Lower lobe of right lung (tissue), 2 donors: ENCODE results near the gene CACNA1I. TPM values are rescaled to one million over a fixed set of nuclear protein-coding genes. Genes with fewer than 3 reads are reported as not detected.

Experiments
- ATAC-seq, 2 donors: fragments of 200-7000 bp; cut with Tn5 transposase; one replicate each; pipeline ENCODE4 v1.9.1; 2020 to 2022; ENCODE audit warnings: mild to moderate bottlenecking in 2 of 2, moderate library complexity in 2 of 2
- DNase-seq: peaks from one replicate; pipeline ENCODE4 v3.0.0-alpha.2; 2020
- H3K27ac ChIP-seq: fragments of 200-600 bp; one replicate; pipeline ENCODE4 v1.8.0; 2022
- H3K27me3 ChIP-seq: fragments of 200-600 bp; one replicate; pipeline ENCODE4 v1.8.0; 2022; ENCODE audit warnings: low read depth
- H3K36me3 ChIP-seq: fragments of 200-600 bp; one replicate; pipeline ENCODE4 v1.8.0; 2022; ENCODE audit warnings: mild to moderate bottlenecking
- H3K4me1 ChIP-seq: fragments of 200-600 bp; one replicate; pipeline ENCODE4 v1.8.0; 2022
- H3K4me3 ChIP-seq: fragments of 200-600 bp; one replicate; pipeline ENCODE4 v1.8.0; 2022; ENCODE audit warnings: mild to moderate bottlenecking
- H3K9me3 ChIP-seq: fragments of 200-600 bp; one replicate; pipeline ENCODE4 v1.8.0; 2022
- CTCF ChIP-seq: fragments of 200-600 bp; IDR thresholded peaks from one replicate; pipeline ENCODE4 v1.8.0; 2022; ENCODE audit warnings: antibody characterized with exemption, mild to moderate bottlenecking
- intact Hi-C: fragments of 100-400 bp; cut with DNase I; formaldehyde crosslinking; loops from one replicate; pipeline ENCODE4 v1.11.0; 2022
- total RNA-seq: library from RNA; stranded (reverse); fragmentation: NEBNext Ultra II Directional; extraction: Animal tissue kit (Norgen Biotek cat#: 25700); gene quantifications from one replicate; pipeline ENCODE4 v1.2.1, GENCODE V29; 2021
- donor health status: DM: no; HTN: yes; CAD: no; lungs with severe emphysema.

The CACNA1I gene
- total RNA-seq, 1 donor from 2014 or later, result 0.21 TPM

- H3K27me3 ChIP-seq, result peaks cover 58% of the 10 kb centered on the region
- no peak for DNase-seq
- TF ChIP-seq CTCF, result peak; percentile 22
- H3K9me3 ChIP-seq, result no peaks in the 10 kb centered on the region
- H3K36me3 ChIP-seq, result no peaks in the 10 kb centered on the region
- intact Hi-C loops, result no loop called here
- H3K4me3 ChIP-seq, result no peak overlapping the region
- ATAC-seq, result no peak
- H3K4me1 ChIP-seq, result peaks cover 7% of the 10 kb centered on the region
- no peak overlapping the region for H3K27ac ChIP-seq
These were observed 11.0 kb upstream of the CACNA1I start for GRCh38 chr22:39559456-39560105.

- Histone ChIP-seq H3K4me3 (no peak overlapping the region), H3K27ac (no peak overlapping the region), H3K36me3 (no peaks in the 10 kb centered on the region), H3K27me3 (peaks cover 63% of the 10 kb centered on the region), H3K9me3 (no peaks in the 10 kb centered on the region), H3K4me1 (peaks cover 7% of the 10 kb centered on the region)
- intact Hi-C loops, result no loop called here
- no peak for TF ChIP-seq CTCF
- no peak for DNase-seq
- ATAC-seq, result no peak
These were observed 10.4 kb upstream of the CACNA1I start for GRCh38 chr22:39560127-39560526.

DNA sequence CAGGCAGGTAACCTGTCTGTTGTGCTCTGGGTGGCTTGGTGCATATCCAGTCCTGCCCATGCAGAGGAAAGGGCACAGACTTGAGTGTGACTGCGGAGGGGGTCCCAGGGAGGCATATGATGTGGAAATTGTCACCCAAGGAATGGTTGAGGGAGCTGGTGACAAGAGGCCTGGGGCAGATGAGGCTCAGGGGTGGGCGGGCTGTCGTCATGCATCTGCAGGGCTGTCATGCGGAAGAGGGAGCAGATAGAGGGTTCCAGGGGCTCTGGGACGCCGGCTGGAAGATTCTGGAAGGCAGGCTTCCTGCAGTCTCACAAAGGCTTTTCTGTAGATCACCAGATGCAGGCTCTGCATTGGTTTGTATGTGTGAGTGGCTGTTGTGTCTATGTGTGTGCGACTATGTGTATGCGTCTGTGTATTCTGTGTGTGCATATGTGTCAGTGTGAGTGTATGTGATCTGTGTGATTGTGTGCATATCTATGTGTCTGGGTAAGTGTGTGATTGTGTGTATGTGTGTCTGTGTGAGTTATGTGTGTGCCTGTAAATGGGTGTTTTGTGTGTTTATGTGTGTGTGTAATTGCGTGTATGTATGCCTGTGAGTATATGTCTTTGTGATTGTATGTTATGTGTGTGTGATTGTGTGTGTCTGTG is 7.6 kb upstream of the CACNA1I start:
- H3K4me3 ChIP-seq, result no peak overlapping the region
- H3K4me1 ChIP-seq, result peaks cover 6% of the 10 kb centered on the region
- no peak overlapping the region for H3K27ac ChIP-seq
- no peaks in the 10 kb centered on the region for H3K9me3 ChIP-seq
- no peak for ATAC-seq
- H3K36me3 ChIP-seq, result no peaks in the 10 kb centered on the region
- intact Hi-C loops, result no loop called here
- H3K27me3 ChIP-seq, result peaks cover 39% of the 10 kb centered on the region
- DNase-seq, result no peak
- no peak for TF ChIP-seq CTCF

GRCh38 chr22:39563571-39564428 is 6.8 kb upstream of the CACNA1I start:
- H3K9me3 ChIP-seq, result no peaks in the 10 kb centered on the region
- intact Hi-C loops, result no loop called here
- ATAC-seq (no peak), DNase-seq (no peak)
- no peaks in the 10 kb centered on the region for H3K4me1 ChIP-seq
- peaks cover 32% of the 10 kb centered on the region for H3K27me3 ChIP-seq
- no peak overlapping the region for H3K27ac ChIP-seq
- H3K36me3 ChIP-seq, result no peaks in the 10 kb centered on the region
- no peak overlapping the region for H3K4me3 ChIP-seq
- TF ChIP-seq CTCF, result no peak

GRCh38 chr22:39565414-39565944 is 5.1 kb upstream of the CACNA1I start:
- Histone ChIP-seq H3K9me3 (no peaks in the 10 kb centered on the region), H3K36me3 (no peaks in the 10 kb centered on the region), H3K4me3 (no peak overlapping the region), H3K4me1 (no peaks in the 10 kb centered on the region), H3K27me3 (peaks cover 18% of the 10 kb centered on the region), H3K27ac (no peak overlapping the region)
- intact Hi-C loops, result no loop called here
- ATAC-seq (no peak), DNase-seq (no peak)
- no peak for TF ChIP-seq CTCF
